GM12878 (cell line): ENCODE data around the gene RGS6.

Experiments used
- CBX3 ChIP-seq: fragments of 200-600 bp; sonication (generic); IDR thresholded peaks from 2 replicates; pipeline ENCODE4 v1.6.1; 2016; ENCODE audit warnings: low read depth, borderline replicate concordance
- FOS ChIP-seq: IDR thresholded peaks from 3 replicates; pipeline ENCODE4 v1.6.1; 2011; ENCODE audit warnings: borderline replicate concordance; ENCODE audit not compliant: insufficient read length; ENCODE audit errors: extremely low read depth
- MXI1 ChIP-seq: fragments of 150-350 bp; IDR thresholded peaks from 2 replicates; pipeline ENCODE4 v1.6.1; 2011; ENCODE audit warnings: low read depth, mild to moderate bottlenecking, inconsistent platforms, low read length, improper control_type of control experiment
- NR2F1 ChIP-seq: fragments of 450-650 bp; conservative IDR thresholded peaks from 2 replicates; pipeline ENCODE4 v1.6.1; 2017; ENCODE audit warnings: mild to moderate bottlenecking
- POLR2AphosphoS5 ChIP-seq: IDR thresholded peaks from 2 replicates; pipeline ENCODE4 v1.6.1; 2011; ENCODE audit warnings: mild to moderate bottlenecking, low read length, inconsistent platforms
- TF ChIP-seq, protein P1 (sequence below): IDR thresholded peaks from 2 replicates; pipeline ENCODE4 v1.6.1; 2011; ENCODE audit warnings: low read depth, low read length, improper control_type of control experiment, borderline replicate concordance

DNA sequence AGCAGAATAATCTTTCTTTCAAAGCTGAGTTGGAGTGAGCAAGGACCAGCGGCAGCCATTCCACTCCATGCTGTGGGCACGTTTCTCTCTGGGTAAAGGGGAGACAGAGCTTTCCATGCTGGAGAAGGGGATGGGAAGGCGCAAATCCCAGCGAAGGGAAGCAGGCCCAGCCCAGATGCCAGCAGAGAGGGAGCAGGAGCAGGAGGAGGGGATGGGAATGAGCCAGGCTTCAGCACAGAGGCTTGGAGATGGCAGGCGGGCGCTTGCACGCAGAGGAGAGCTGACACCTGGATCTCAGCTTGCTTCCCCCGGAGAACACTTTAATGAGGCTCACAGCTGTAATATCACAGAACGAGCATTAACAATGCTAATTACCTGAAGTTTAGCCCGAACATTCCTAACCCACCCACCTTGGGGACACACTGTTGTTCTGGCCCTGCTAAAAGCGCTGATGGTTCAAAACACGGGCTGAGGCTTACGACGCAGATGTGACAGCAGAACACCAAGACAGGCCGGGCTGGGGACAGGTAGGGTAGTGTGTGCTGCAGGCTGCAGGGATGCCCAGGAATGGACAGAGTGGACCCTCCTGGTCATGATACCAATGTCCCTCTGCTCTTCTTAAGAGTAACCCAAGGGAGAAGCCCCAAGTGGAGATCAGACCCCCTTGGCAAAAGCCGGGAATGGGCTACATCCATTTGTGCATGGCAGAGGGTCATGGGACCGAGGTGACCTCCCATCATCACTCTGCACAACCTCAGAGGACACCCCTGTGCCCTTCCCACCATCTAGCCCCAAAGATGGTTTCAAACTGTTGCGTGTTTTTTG lies 673.1 kb downstream of the RGS6 start:
- TF ChIP-seq POLR2AphosphoS5 (no peak), NR2F1 (no peak), CBX3 (no peak), MXI1 (no peak), FOS (no peak)
- TF ChIP-seq, protein P1, sequence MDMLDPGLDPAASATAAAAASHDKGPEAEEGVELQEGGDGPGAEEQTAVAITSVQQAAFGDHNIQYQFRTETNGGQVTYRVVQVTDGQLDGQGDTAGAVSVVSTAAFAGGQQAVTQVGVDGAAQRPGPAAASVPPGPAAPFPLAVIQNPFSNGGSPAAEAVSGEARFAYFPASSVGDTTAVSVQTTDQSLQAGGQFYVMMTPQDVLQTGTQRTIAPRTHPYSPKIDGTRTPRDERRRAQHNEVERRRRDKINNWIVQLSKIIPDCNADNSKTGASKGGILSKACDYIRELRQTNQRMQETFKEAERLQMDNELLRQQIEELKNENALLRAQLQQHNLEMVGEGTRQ: no peak
